ENCODE data around the gene C6orf120.

GRCh38 chr6:169714178-169714577, 12.3 kb downstream of the C6orf120 start:
- TF ChIP-seq TCF7L2 (IDR thresholded peaks at IDR 0.05; ENCODE audit: borderline replicate concordance, extremely low read depth, insufficient read depth, insufficient read length), result no peak
- TF ChIP-seq ELF1 (IDR thresholded peaks at IDR 0.05; ENCODE audit: borderline replicate concordance, low read depth), result no peak
- TF ChIP-seq POLR2A (IDR thresholded peaks at IDR 0.05; ENCODE audit: borderline replicate concordance, extremely low read depth, insufficient read depth, insufficient read length), result no peak
- TF ChIP-seq POLR2AphosphoS5 (IDR thresholded peaks at IDR 0.05; ENCODE audit: low read depth, low read length), result no peak
- no peak for TF ChIP-seq REST (IDR thresholded peaks at IDR 0.05; ENCODE audit: low read depth)
- TF ChIP-seq CTCF (IDR thresholded peaks at IDR 0.05 in 2 of 3, conservative IDR thresholded peaks at IDR 0.05 in 1 of 3; ENCODE audit: borderline replicate concordance in 1 of 3, insufficient read depth in 1 of 3, low read depth in 2 of 3, low read length in 2 of 3), result no peak
- no peak for TF ChIP-seq EZH2 (IDR thresholded peaks at IDR 0.05)
